NCI-H345 treated with DMSO at 0.1 percent for 48 hours (cell line): ENCODE measurements around the gene HNRNPH3.
"Not testable (repeated sequence)": the region's sequence is repeated elsewhere in the genome, so short reads cannot be mapped to it uniquely, and the experiment has no call there.

ENCODE experiments used
- DNase-seq: peaks from one replicate; lab custom pipeline; 2025; ENCODE audit not compliant: unreplicated experiment; lab: John Stamatoyannopoulos, UW

Gene HNRNPH3

GRCh38 chr10:68331455-68332258, at the start of gene HNRNPH3:
TSS of gene HNRNPH3 (plus strand) at chr10:68332064. CDS start at chr10:68337222, 5,158 bp downstream.
- peak; percentile 91 for DNase-seq

GRCh38 chr10:68284062-68285001, 47.5 kb upstream of the HNRNPH3 start:
- DNase-seq, result no peak

- no peak for DNase-seq
Observed at GRCh38 chr10:68288717-68289116, 43.1 kb upstream of the HNRNPH3 start.

GRCh38 chr10:68290736-68291135, 41.1 kb upstream of the HNRNPH3 start:
- DNase-seq, result no peak

- DNase-seq, result no peak
Observed at GRCh38 chr10:68296843-68297663, 34.8 kb upstream of the HNRNPH3 start.

- no peak for DNase-seq
Observed at GRCh38 chr10:68301301-68301700, 30.6 kb upstream of the HNRNPH3 start.

- peak; percentile 41 for DNase-seq
Observed at GRCh38 chr10:68301790-68302502, 29.9 kb upstream of the HNRNPH3 start.

- DNase-seq, result no peak
Observed at GRCh38 chr10:68302503-68302823, 29.4 kb upstream of the HNRNPH3 start.

GRCh38 chr10:68302871-68303270, 29.0 kb upstream of the HNRNPH3 start:
- no peak for DNase-seq

GRCh38 chr10:68303849-68304412, 27.9 kb upstream of the HNRNPH3 start:
- DNase-seq, result no peak

GRCh38 chr10:68305854-68306253, 26.0 kb upstream of the HNRNPH3 start:
- no peak for DNase-seq

- no peak for DNase-seq
Observed at GRCh38 chr10:68310531-68310930, 21.3 kb upstream of the HNRNPH3 start.

GRCh38 chr10:68314930-68315329, 16.9 kb upstream of the HNRNPH3 start:
- not testable (repeated sequence) for DNase-seq

- no peak for DNase-seq
Observed at GRCh38 chr10:68315582-68315981, 16.3 kb upstream of the HNRNPH3 start.

- no peak for DNase-seq
Observed at GRCh38 chr10:68318331-68319059, 13.4 kb upstream of the HNRNPH3 start.

GRCh38 chr10:68324396-68324795, 7.5 kb upstream of the HNRNPH3 start:
- DNase-seq, result not testable (repeated sequence)

GRCh38 chr10:68327889-68328786, 3.7 kb upstream of the HNRNPH3 start:
- DNase-seq, result no peak

GRCh38 chr10:68329506-68329861, 2.4 kb upstream of the HNRNPH3 start:
- no peak for DNase-seq
